Mesendoderm (in vitro differentiated cells): ENCODE measurements around the gene C6orf47.

ENCODE experiments used
- DNase-seq: peaks from one replicate; pipeline ENCODE4 v3.0.0; 2013
- H2AK5ac ChIP-seq: 2 replicates; pipeline ENCODE4 v1.6.1; 2013; ENCODE audit warnings: low read length, inconsistent platforms
- H2BK120ac ChIP-seq: 2 replicates; pipeline ENCODE4 v1.6.1; 2013; ENCODE audit warnings: low read depth, mild to moderate bottlenecking, low read length, moderate library complexity, mixed read lengths
- H2BK15ac ChIP-seq: replicated peaks from 2 replicates; pipeline ENCODE4 v1.6.1; 2013; ENCODE audit warnings: low read depth, mild to moderate bottlenecking, moderate library complexity
- H2BK5ac ChIP-seq: 2 replicates; pipeline ENCODE4 v1.6.1; 2013; ENCODE audit warnings: low read length, inconsistent platforms
- H3K18ac ChIP-seq: 2 replicates; pipeline ENCODE4 v1.6.1; 2013; ENCODE audit warnings: mild to moderate bottlenecking, low read length, mixed read lengths
- H3K23ac ChIP-seq: one replicate; pipeline ENCODE4 v1.6.1; 2013; ENCODE audit warnings: low read length
- H3K27ac ChIP-seq: 2 replicates; pipeline ENCODE4 v1.5.1; 2013; ENCODE audit warnings: low read depth, mild to moderate bottlenecking, inconsistent platforms, low read length, moderate library complexity
- H3K27me3 ChIP-seq: 2 replicates; pipeline ENCODE4 v1.6.1; 2013; ENCODE audit warnings: low read length, control low read depth, mild to moderate bottlenecking, inconsistent platforms; ENCODE audit not compliant: insufficient read depth, poor library complexity
- H3K36me3 ChIP-seq: 2 replicates; pipeline ENCODE4 v1.6.1; 2013; ENCODE audit warnings: low read length, inconsistent platforms; ENCODE audit not compliant: control insufficient read depth, insufficient read depth
- H3K4ac ChIP-seq: one replicate; pipeline ENCODE4 v1.6.1; 2013; ENCODE audit warnings: low read depth, mild to moderate bottlenecking, low read length, moderate library complexity
- H3K4me1 ChIP-seq: 2 replicates; pipeline ENCODE4 v1.6.1; 2013; ENCODE audit warnings: low read depth, low read length, inconsistent platforms; ENCODE audit not compliant: control insufficient read depth
- H3K4me2 ChIP-seq: 2 replicates; pipeline ENCODE4 v1.6.1; 2013; ENCODE audit warnings: low read length
- H3K4me3 ChIP-seq: 2 replicates; pipeline ENCODE4 v1.5.1; 2013; ENCODE audit warnings: mild to moderate bottlenecking, low read length
- H3K56ac ChIP-seq: one replicate; pipeline ENCODE4 v1.6.1; 2013; ENCODE audit warnings: low read length
- H3K79me1 ChIP-seq: 2 replicates; pipeline ENCODE4 v1.6.1; 2013; ENCODE audit warnings: low read length, inconsistent platforms
- H3K79me2 ChIP-seq: 2 replicates; pipeline ENCODE4 v1.6.1; 2013; ENCODE audit warnings: mild to moderate bottlenecking, low read length; ENCODE audit not compliant: control insufficient read depth, insufficient read depth
- H3K9ac ChIP-seq: 2 replicates; pipeline ENCODE4 v1.6.1; 2013; ENCODE audit warnings: low read length, inconsistent platforms
- H4K5ac ChIP-seq: one replicate; pipeline ENCODE4 v1.6.1; 2013; ENCODE audit warnings: low read length
- H4K8ac ChIP-seq: one replicate; pipeline ENCODE4 v1.6.1; 2013; ENCODE audit warnings: low read depth, mild to moderate bottlenecking, control low read depth, low read length, moderate library complexity
- WGBS: extraction: QIAGEN DNeasy Blood & Tissue Kit; methylation state at CpG from one replicate; pipeline ENCODE4 v1.1.7; 2013; ENCODE audit warnings: low lambda C conversion rate, missing lambda C conversion rate; ENCODE audit not compliant: insufficient coverage; ENCODE audit errors: extremely low coverage; 5-methylcytosine and 5-hydroxymethylcytosine counted together

Gene C6orf47

DNA sequence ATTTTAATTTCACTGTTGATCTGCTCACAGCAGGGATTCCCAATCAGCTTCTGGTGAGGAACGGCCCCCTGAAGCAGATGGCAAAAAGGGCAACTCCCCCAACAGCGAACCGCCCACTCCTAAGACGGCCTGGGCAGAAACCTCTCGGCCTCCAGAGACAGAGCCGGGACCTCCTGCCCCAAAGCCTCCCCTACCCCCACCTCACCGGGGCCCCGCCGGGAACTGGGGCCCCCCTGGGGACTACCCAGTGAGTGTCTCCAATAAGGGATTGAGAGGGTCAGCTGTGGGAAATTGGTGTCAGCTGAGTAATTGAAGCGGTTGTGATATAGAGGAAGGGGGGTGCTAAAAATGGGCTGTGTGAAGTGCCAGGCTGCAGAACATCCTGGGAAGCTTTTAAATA is 33.6 kb downstream of the C6orf47 start:
- Histone ChIP-seq H4K5ac (no peak overlapping the region), H3K23ac (no peak overlapping the region), H2AK5ac (no peak overlapping the region), H3K56ac (no peak overlapping the region), H2BK5ac (no peak overlapping the region), H3K36me3 (peaks cover 43% of the 10 kb centered on the region), H3K4me3 (no peak overlapping the region), H3K9ac (no peak overlapping the region), H3K4me1 (no peaks in the 10 kb centered on the region), H4K8ac (no peak overlapping the region), H3K79me1 (peaks cover 17% of the 10 kb centered on the region), H3K27me3 (no peaks in the 10 kb centered on the region), H3K18ac (no peak overlapping the region), H3K4ac (no peak overlapping the region), H3K79me2 (peaks cover 33% of the 10 kb centered on the region), H3K27ac (no peak overlapping the region), H3K4me2 (no peak overlapping the region), H2BK15ac (no peak overlapping the region), H2BK120ac (no peak overlapping the region)
- DNase-seq, result no peak
- WGBS, result no CpG with 5 or more reads among the region's 10 CpGs

GRCh38 chr6:31624070-31624469 is 36.5 kb downstream of the C6orf47 start:
- Histone ChIP-seq H2BK5ac (no peak overlapping the region), H3K56ac (no peak overlapping the region), H4K8ac (no peak overlapping the region), H3K4me1 (no peaks in the 10 kb centered on the region), H3K23ac (no peak overlapping the region), H3K27me3 (no peaks in the 10 kb centered on the region), H3K9ac (no peak overlapping the region), H4K5ac (no peak overlapping the region), H3K36me3 (peaks cover 33% of the 10 kb centered on the region), H3K4me3 (no peak overlapping the region), H3K79me2 (peaks cover 42% of the 10 kb centered on the region), H2BK15ac (no peak overlapping the region), H3K4ac (no peak overlapping the region), H2BK120ac (no peak overlapping the region), H3K4me2 (no peak overlapping the region), H3K79me1 (peaks cover 15% of the 10 kb centered on the region), H2AK5ac (no peak overlapping the region), H3K27ac (no peak overlapping the region), H3K18ac (no peak overlapping the region)
- no CpG with 5 or more reads among the region's 10 CpGs for WGBS
- no peak for DNase-seq

GRCh38 chr6:31622684-31623091 is 37.9 kb downstream of the C6orf47 start:
- no peak overlapping the region for H2AK5ac ChIP-seq
- H4K8ac ChIP-seq, result no peak overlapping the region
- peaks cover 23% of the 10 kb centered on the region for H3K36me3 ChIP-seq
- H2BK120ac ChIP-seq, result no peak overlapping the region
- no peak overlapping the region for H3K27ac ChIP-seq
- no peaks in the 10 kb centered on the region for H3K4me1 ChIP-seq
- no peak for DNase-seq
- H3K18ac ChIP-seq, result no peak overlapping the region
- H3K56ac ChIP-seq, result peak overlapping the region; percentile 26
- H3K23ac ChIP-seq, result no peak overlapping the region
- peak overlapping the region; percentile 88 for H3K9ac ChIP-seq
- H4K5ac ChIP-seq, result no peak overlapping the region
- H3K4me3 ChIP-seq, result no peak overlapping the region
- no peaks in the 10 kb centered on the region for H3K27me3 ChIP-seq
- no peak overlapping the region for H2BK15ac ChIP-seq
- peaks cover 13% of the 10 kb centered on the region for H3K79me1 ChIP-seq
- no peak overlapping the region for H3K4ac ChIP-seq
- H2BK5ac ChIP-seq, result no peak overlapping the region
- no CpG with 5 or more reads among the region's 10 CpGs for WGBS
- peaks cover 40% of the 10 kb centered on the region for H3K79me2 ChIP-seq
- H3K4me2 ChIP-seq, result peak overlapping the region; percentile 83

- no peak overlapping the region for H2BK15ac ChIP-seq
- H2BK5ac ChIP-seq, result no peak overlapping the region
- peak overlapping the region; percentile 83 for H3K4me2 ChIP-seq
- no peak overlapping the region for H3K4ac ChIP-seq
- H3K27me3 ChIP-seq, result no peaks in the 10 kb centered on the region
- no peak overlapping the region for H3K23ac ChIP-seq
- peaks cover 13% of the 10 kb centered on the region for H3K79me1 ChIP-seq
- WGBS, result no CpG with 5 or more reads among the region's 4 CpGs
- peaks cover 40% of the 10 kb centered on the region for H3K79me2 ChIP-seq
- no peak overlapping the region for H3K18ac ChIP-seq
- no peak overlapping the region for H2BK120ac ChIP-seq
- no peaks in the 10 kb centered on the region for H3K4me1 ChIP-seq
- H3K56ac ChIP-seq, result peak overlapping the region; percentile 100
- H3K4me3 ChIP-seq, result peak overlapping the region; percentile 3
- H3K9ac ChIP-seq, result peak overlapping the region; percentile 88
- peaks cover 21% of the 10 kb centered on the region for H3K36me3 ChIP-seq
- no peak overlapping the region for H4K5ac ChIP-seq
- DNase-seq, result no peak
- no peak overlapping the region for H3K27ac ChIP-seq
- no peak overlapping the region for H4K8ac ChIP-seq
- no peak overlapping the region for H2AK5ac ChIP-seq
These were observed 38.6 kb downstream of the C6orf47 start for GRCh38 chr6:31621991-31622390.

- H3K27me3 ChIP-seq, result no peaks in the 10 kb centered on the region
- peak overlapping the region; percentile 92 for H2BK5ac ChIP-seq
- H3K36me3 ChIP-seq, result peaks cover 16% of the 10 kb centered on the region
- peak overlapping the region; percentile 75 for H3K18ac ChIP-seq
- H2BK15ac ChIP-seq, result no peak overlapping the region
- H4K8ac ChIP-seq, result no peak overlapping the region
- peak overlapping the region; percentile 83 for H3K4me2 ChIP-seq
- WGBS, result no CpG with 5 or more reads among the region's 15 CpGs
- H3K4ac ChIP-seq, result peak overlapping the region; percentile 92
- DNase-seq, result no peak
- H3K79me2 ChIP-seq, result peaks cover 37% of the 10 kb centered on the region
- H2AK5ac ChIP-seq, result peak overlapping the region; percentile 91
- peak overlapping the region; percentile 85 for H4K5ac ChIP-seq
- H3K4me1 ChIP-seq, result no peaks in the 10 kb centered on the region
- H3K9ac ChIP-seq, result peak overlapping the region; percentile 88
- H3K79me1 ChIP-seq, result peaks cover 10% of the 10 kb centered on the region
- H3K23ac ChIP-seq, result peak overlapping the region; percentile 95
- H3K4me3 ChIP-seq, result peak overlapping the region; percentile 100
- peak overlapping the region; percentile 95 for H3K27ac ChIP-seq
- peak overlapping the region; percentile 100 for H3K56ac ChIP-seq
- H2BK120ac ChIP-seq, result peak overlapping the region; percentile 5
These were observed 39.1 kb downstream of the C6orf47 start for GRCh38 chr6:31621320-31621939.
